Tibial artery (tissue), 4 donors: Measurements from ENCODE around the gene MKKS.
"Not testable (repeated sequence)": the region's sequence is repeated elsewhere in the genome, so short reads cannot be mapped to it uniquely, and the experiment has no call there.

Experiments
- DNase-seq, 2 donors: peaks; one replicate each; pipeline ENCODE4 v3.0.0-alpha.2; 2019
- H3K27ac ChIP-seq, 2 donors: fragments of 200-600 bp; sonication (generic) in 1 of 2; 1 replicate in 1 of 2; 2 replicates in 1 of 2; pipeline ENCODE4 v1.5.1; 2018 to 2019; ENCODE audit warnings: mild to moderate bottlenecking in 1 of 2
- H3K27me3 ChIP-seq, 2 donors: fragments of 200-600 bp; sonication (generic) in 1 of 2; one replicate each; pipeline versions ENCODE4 v1.5.1 to v1.6.0; 2016 to 2019
- H3K36me3 ChIP-seq, 3 donors: fragments of 200-600 bp; sonication (generic) in 2 of 3; one replicate each; pipeline ENCODE4 v1.5.1; 2016 to 2019; ENCODE audit warnings: mild to moderate bottlenecking in 2 of 3
- H3K4me1 ChIP-seq, 4 donors: fragments of 200-600 bp; sonication (generic) in 2 of 4; 1 replicate in 3 of 4; 2 replicates in 1 of 4; pipeline ENCODE4 v1.5.1; 2016 to 2019
- H3K4me3 ChIP-seq, 2 donors: fragments of 200-600 bp; sonication (generic) in 1 of 2; 1 replicate in 1 of 2; 2 replicates in 1 of 2; pipeline ENCODE4 v1.5.1; 2018 to 2019; ENCODE audit warnings: mild to moderate bottlenecking in 2 of 2
- H3K9me3 ChIP-seq, 3 donors: fragments of 200-600 bp; sonication (generic) in 1 of 3; one replicate each; pipeline ENCODE4 v1.5.1; 2016 to 2019
- intact Hi-C: fragments of 100-400 bp; cut with DNase I; formaldehyde crosslinking; loops from one replicate; pipeline ENCODE4 v1.15.0; 2023; ENCODE audit warnings: low total_unique reads
- TF ChIP-seq, protein P1 (sequence below), 2 experiments: fragments of 200-600 bp in 1 of 2; fragments of 450-650 bp in 1 of 2; IDR thresholded peaks; one replicate each; pipeline ENCODE4 v1.5.1; 2017 to 2019; ENCODE audit warnings: antibody characterized with exemption in 2 of 2, mild to moderate bottlenecking in 1 of 2, moderate library complexity in 1 of 2

MKKS gene

DNA sequence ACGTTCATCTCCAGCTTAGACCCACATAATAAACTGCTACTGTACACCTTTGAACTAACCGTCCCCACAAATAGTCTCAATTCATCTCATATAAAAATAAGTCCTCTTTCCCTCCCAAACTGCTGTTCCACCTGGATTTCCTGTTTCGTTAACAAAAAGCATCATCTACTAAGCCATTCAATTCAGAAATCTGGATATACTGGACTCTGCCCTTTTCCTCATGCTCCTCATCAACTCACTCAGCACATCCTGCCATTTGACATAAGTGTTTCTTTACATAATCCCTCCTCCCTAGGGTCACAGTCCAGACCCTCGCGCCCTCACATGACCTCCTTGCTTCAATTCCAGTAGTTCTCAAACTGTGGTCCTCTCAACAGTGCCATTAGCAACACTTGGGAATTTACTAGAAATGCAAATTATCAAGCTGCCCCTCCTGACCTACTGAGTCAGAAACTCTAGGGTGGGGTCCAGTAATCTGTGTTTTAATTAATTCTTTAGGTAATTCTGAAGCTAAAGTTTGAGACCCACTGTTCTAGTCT lies 4.5 kb downstream of the MKKS start:
- Histone ChIP-seq H3K27me3 (no peaks in the 10 kb centered on the region), H3K4me3 (no peak overlapping the region), H3K4me1 (peaks cover 0 to 33% (median 13%) of the 10 kb centered on the region in 4 donors), H3K36me3 (no peaks in the 10 kb centered on the region), H3K9me3 (no peaks in the 10 kb centered on the region), H3K27ac (no peak overlapping the region)
- TF ChIP-seq, protein P1, sequence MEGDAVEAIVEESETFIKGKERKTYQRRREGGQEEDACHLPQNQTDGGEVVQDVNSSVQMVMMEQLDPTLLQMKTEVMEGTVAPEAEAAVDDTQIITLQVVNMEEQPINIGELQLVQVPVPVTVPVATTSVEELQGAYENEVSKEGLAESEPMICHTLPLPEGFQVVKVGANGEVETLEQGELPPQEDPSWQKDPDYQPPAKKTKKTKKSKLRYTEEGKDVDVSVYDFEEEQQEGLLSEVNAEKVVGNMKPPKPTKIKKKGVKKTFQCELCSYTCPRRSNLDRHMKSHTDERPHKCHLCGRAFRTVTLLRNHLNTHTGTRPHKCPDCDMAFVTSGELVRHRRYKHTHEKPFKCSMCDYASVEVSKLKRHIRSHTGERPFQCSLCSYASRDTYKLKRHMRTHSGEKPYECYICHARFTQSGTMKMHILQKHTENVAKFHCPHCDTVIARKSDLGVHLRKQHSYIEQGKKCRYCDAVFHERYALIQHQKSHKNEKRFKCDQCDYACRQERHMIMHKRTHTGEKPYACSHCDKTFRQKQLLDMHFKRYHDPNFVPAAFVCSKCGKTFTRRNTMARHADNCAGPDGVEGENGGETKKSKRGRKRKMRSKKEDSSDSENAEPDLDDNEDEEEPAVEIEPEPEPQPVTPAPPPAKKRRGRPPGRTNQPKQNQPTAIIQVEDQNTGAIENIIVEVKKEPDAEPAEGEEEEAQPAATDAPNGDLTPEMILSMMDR (IDR thresholded peaks at IDR 0.05), result no peak
- no peak for DNase-seq
- intact Hi-C loops, result loop anchor here (5.0 to 10.0 kb wide), 3 partner anchors 452 to 1115 kb away; no protein-coding TSS in a partner anchor

DNA sequence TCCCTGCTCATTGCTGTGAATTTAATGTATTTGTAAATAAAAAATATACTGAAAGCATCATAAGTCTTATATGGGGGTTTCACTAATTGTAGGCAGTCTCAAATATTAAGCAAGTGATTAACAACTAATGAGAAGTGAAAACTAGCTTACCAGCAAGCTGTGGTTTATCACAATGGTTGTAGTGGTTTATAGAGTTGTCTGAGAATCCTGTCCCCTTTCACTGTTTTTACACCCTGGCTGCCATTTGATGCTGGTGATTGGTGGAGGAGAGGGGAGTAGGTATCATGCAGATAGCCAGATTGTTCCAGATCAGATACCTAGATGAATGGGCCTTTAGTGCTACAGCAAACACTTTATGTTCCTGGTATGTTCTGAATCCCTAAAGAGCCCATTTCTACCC lies 6.0 kb downstream of the MKKS start:
- Histone ChIP-seq H3K4me1 (peaks cover 0 to 28% (median 9%) of the 10 kb centered on the region in 4 donors), H3K27me3 (no peaks in the 10 kb centered on the region), H3K36me3 (no peaks in the 10 kb centered on the region), H3K27ac (no peak overlapping the region), H3K9me3 (no peaks in the 10 kb centered on the region), H3K4me3 (no peak overlapping the region)
- intact Hi-C loops, result loop anchor here (5.0 to 10.0 kb wide), 3 partner anchors 451 to 1117 kb away; no protein-coding TSS in a partner anchor
- no peak for DNase-seq
- TF ChIP-seq, protein P1 (IDR thresholded peaks at IDR 0.05), result no peak

DNA sequence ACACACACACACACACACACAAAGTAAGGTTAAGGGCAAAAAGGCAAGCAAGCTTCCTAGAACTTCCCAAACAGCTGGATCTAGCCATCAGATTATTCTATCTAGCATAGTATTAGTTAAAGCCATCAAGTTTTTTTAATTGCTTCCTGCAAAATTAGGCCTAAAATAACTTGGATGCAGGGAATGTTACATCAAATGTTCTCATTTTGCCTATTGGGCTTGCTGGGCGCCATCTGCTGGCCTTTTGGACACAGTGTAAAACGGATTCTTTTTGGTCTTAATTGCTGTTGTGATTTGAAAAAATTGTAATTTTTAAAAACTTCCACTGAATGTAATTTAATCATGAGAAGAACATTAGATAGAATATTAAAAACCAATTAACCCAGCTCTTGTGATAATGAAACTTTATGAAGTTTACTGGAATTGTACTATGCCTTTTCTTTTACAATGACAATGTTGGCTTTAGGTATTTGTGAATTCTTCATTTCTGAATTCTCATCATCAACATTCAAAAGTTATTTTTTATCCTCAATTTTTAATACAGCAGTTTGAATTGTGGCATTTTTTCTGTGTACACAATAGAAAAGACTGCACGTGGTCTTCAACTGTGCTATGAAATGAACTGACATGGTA lies 6.8 kb downstream of the MKKS start:
- peak in 1 of 2 donors; percentile 51 for DNase-seq
- no peaks in the 10 kb centered on the region for H3K27me3 ChIP-seq
- H3K9me3 ChIP-seq, result no peaks in the 10 kb centered on the region
- intact Hi-C loops, result loop anchor here (5.0 to 10.0 kb wide), 3 partner anchors 450 to 1118 kb away; no protein-coding TSS in a partner anchor
- H3K4me1 ChIP-seq, result peaks cover 0 to 20% (median 4%) of the 10 kb centered on the region in 4 donors
- H3K36me3 ChIP-seq, result no peaks in the 10 kb centered on the region
- no peak overlapping the region for H3K4me3 ChIP-seq
- TF ChIP-seq, protein P1 (IDR thresholded peaks at IDR 0.05), result peak; percentile 73 to 80
- H3K27ac ChIP-seq, result no peak overlapping the region

DNA sequence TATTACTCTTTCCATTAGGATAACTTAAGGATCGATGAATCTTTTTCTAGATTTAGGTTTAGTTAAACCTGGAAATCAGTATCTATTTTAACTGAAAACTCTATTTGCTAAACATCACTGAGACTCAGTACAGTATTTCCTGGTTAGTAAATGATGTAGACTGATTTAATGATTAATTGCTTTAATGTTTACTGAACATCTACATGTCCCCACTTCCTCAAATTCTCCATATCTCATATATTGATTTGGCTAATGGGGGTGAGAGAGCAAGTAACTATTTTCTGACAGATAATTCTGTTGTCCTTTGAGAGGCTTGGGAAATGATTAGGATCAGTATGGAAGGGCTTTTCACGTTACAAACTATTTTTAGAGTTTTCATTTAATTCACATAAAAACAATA lies 10.3 kb downstream of the MKKS start:
- intact Hi-C loops, result loop anchor here (10.0 kb wide), 1 partner anchor 1121 kb away; no protein-coding TSS in a partner anchor
- TF ChIP-seq, protein P1 (IDR thresholded peaks at IDR 0.05), result no peak
- peaks cover 0 to 12% (median 1%) of the 10 kb centered on the region in 4 donors for H3K4me1 ChIP-seq
- no peaks in the 10 kb centered on the region for H3K27me3 ChIP-seq
- no peaks in the 10 kb centered on the region for H3K36me3 ChIP-seq
- H3K4me3 ChIP-seq, result no peak overlapping the region
- H3K9me3 ChIP-seq, result no peaks in the 10 kb centered on the region
- no peak overlapping the region for H3K27ac ChIP-seq
- DNase-seq, result no peak

DNA sequence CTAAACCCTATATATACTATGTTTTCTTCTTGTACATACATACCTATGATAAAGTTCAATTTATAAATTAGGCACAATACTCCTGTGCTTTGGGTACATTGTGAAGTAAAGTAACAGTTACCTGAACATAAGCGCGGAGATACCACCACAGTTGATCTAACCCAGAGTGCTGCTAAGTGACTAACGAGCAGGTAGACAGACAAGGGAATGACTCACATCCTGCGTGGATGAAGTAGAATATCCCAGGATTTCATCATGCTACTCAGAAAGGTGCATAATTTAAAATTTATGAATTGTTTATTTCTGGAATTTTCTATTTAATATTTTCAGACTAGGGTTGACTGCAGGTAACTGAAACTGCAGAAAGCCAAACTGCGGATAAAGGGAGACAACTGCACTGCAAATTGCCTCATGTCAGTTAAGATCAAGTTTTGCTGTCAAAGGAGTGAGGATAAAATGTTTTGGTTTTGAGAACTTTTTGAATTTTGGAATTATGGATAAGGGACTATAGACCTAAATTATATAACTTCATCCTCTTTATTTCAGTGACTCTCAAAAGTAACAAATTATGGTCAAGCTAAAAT lies 14.4 kb downstream of the MKKS start:
- peaks cover 0 to 8% (median 0%) of the 10 kb centered on the region in 4 donors for H3K4me1 ChIP-seq
- TF ChIP-seq, protein P1 (IDR thresholded peaks at IDR 0.05), result no peak
- intact Hi-C loops, result loop anchor here (10.0 kb wide), 1 partner anchor 1125 kb away; no protein-coding TSS in a partner anchor
- no peak overlapping the region for H3K27ac ChIP-seq
- peaks cover 5 to 10% (median 6%) of the 10 kb centered on the region in 3 donors for H3K36me3 ChIP-seq
- no peaks in the 10 kb centered on the region for H3K27me3 ChIP-seq
- H3K9me3 ChIP-seq, result no peaks in the 10 kb centered on the region
- DNase-seq, result no peak
- no peak overlapping the region for H3K4me3 ChIP-seq

DNA sequence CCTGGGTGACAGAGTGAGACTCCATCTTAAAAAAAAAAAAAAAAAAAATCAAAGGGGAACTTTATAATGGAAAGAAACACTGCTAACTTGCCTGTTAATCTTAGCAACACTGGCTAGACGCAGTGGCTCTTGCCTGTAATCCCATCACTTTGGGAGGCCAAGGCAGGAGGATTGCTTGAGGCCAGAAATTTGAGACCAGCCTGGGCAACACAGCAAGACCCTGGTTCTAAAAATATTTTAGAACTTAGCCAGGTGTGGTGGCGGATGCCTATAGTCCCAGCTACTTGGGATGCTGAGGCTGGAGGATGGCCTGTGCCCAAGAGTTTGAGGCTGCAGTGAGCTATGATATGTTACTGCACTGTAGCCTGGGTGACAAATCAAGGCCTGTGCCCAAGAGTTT lies 16.8 kb downstream of the MKKS start:
- H3K27me3 ChIP-seq, H3K4me1 ChIP-seq, H3K27ac ChIP-seq, DNase-seq, intact Hi-C loops, H3K9me3 ChIP-seq, H3K4me3 ChIP-seq: not testable (repeated sequence)
- H3K36me3 ChIP-seq, result peaks cover 14 to 22% (median 20%) of the 10 kb centered on the region in 3 donors
